Lung (tissue), 12 donors: Measurements from ENCODE around the gene XXYLT1. TPM values are rescaled to one million over a fixed set of nuclear protein-coding genes. Genes with fewer than 3 reads are reported as not detected.

Source experiments
- ATAC-seq: fragments of 200-7000 bp; cut with Tn5 transposase; one replicate; pipeline ENCODE4 v1.9.1; 2020; ENCODE audit warnings: moderate number of reproducible peaks; ENCODE audit not compliant: insufficient read depth, low FRiP score
- DNase-seq, 3 donors: peaks; one replicate each; pipeline ENCODE4 v3.0.0-alpha.2; 2013 to 2017
- H3K27ac ChIP-seq, 2 donors: one replicate each; pipeline ENCODE4 v1.5.1; 2013; ENCODE audit warnings: mild to moderate bottlenecking in 2 of 2, moderate library complexity in 2 of 2, control low read depth in 1 of 2, inconsistent platforms in 1 of 2, low read depth in 1 of 2, low read length in 1 of 2
- H3K27me3 ChIP-seq, 3 donors: one replicate each; pipeline ENCODE4 v1.5.1; 2013; ENCODE audit warnings: low read length in 2 of 3; ENCODE audit not compliant: control insufficient read depth in 3 of 3, insufficient read depth in 3 of 3
- H3K36me3 ChIP-seq, 4 donors: one replicate each; pipeline ENCODE4 v1.5.1; 2013; ENCODE audit warnings: low read length in 4 of 4, mild to moderate bottlenecking in 1 of 4, moderate library complexity in 1 of 4; ENCODE audit not compliant: control insufficient read depth in 4 of 4, insufficient read depth in 4 of 4
- H3K4me1 ChIP-seq, 5 donors: one replicate each; pipeline ENCODE4 v1.5.1; 2013; ENCODE audit warnings: low read length in 5 of 5, mild to moderate bottlenecking in 2 of 5, moderate library complexity in 1 of 5; ENCODE audit not compliant: control insufficient read depth in 5 of 5, insufficient read depth in 5 of 5
- H3K4me3 ChIP-seq: one replicate; pipeline ENCODE4 v1.5.1; 2013; ENCODE audit warnings: mild to moderate bottlenecking, control low read depth, moderate library complexity
- H3K9ac ChIP-seq, 2 donors: one replicate each; pipeline ENCODE4 v1.5.1; 2013; ENCODE audit warnings: low read length in 2 of 2, control low read depth in 1 of 2; ENCODE audit not compliant: insufficient read depth in 1 of 2
- H3K9me3 ChIP-seq, 4 donors: one replicate each; pipeline ENCODE4 v1.5.1; 2013; ENCODE audit warnings: low read length in 3 of 4, mild to moderate bottlenecking in 1 of 4, moderate library complexity in 1 of 4; ENCODE audit not compliant: control insufficient read depth in 4 of 4, insufficient read depth in 3 of 4
- CTCF ChIP-seq: IDR thresholded peaks from 2 replicates; pipeline ENCODE4 v1.5.1; 2012; ENCODE audit warnings: mild to moderate bottlenecking; ENCODE audit errors: control extremely low read depth, extremely low read depth
- WGBS, 2 donors: extraction: QIAGEN DNeasy Blood & Tissue Kit; methylation state at CpG; one replicate each; pipeline ENCODE4 v1.1.7; 2013; 5-methylcytosine and 5-hydroxymethylcytosine counted together
- polyA plus RNA-seq, 2 donors: library from polyadenylated mRNA; stranded (reverse); fragments of 200-250 nt; gene quantifications; one replicate each; pipeline ENCODE4 v1.2.1, GENCODE V29; 2013
- total RNA-seq, 2 donors: library from RNA; depleted of rRNA in 1 of 2; stranded (reverse); fragments of >200 nt in 1 of 2; gene quantifications; one replicate each; pipeline ENCODE4 v1.2.1, GENCODE V29; 2014 to 2021
- donor health status: control.
- donor health status: control.
- donor health status: Bipolar disorder and iron deficiency.
- donor health status: healthy.
- donor health status: DM: yes; HTN: yes; CAD: no.

The XXYLT1 gene
- total and polyA plus RNA-seq, 4 donors, result 4.7 to 15.4 (median 11.4) TPM

- Histone ChIP-seq H3K4me1 (peaks cover 0 to 12% (median 4%) of the 10 kb centered on the region in 5 donors), H3K9ac (no peak overlapping the region), H3K36me3 (peaks cover 0 to 19% (median 12%) of the 10 kb centered on the region in 4 donors), H3K9me3 (no peaks in the 10 kb centered on the region), H3K27ac (no peak overlapping the region), H3K27me3 (no peaks in the 10 kb centered on the region), H3K4me3 (no peak overlapping the region)
- TF ChIP-seq CTCF, result no peak
- 91% methylated on average over 3 of the region's 3 CpGs for WGBS, 2 donors
- ATAC-seq (no peak), DNase-seq (no peak)
These were observed 14.4 kb upstream of the XXYLT1 start for GRCh38 chr3:195285372-195285771.

GRCh38 chr3:195284842-195285241 is 13.9 kb upstream of the XXYLT1 start:
- TF ChIP-seq CTCF, result no peak
- Histone ChIP-seq H3K9me3 (no peaks in the 10 kb centered on the region), H3K36me3 (peaks cover 0 to 14% (median 10%) of the 10 kb centered on the region in 4 donors), H3K27ac (no peak overlapping the region), H3K9ac (no peak overlapping the region), H3K27me3 (no peaks in the 10 kb centered on the region), H3K4me3 (no peak overlapping the region), H3K4me1 (peaks cover 0 to 12% (median 4%) of the 10 kb centered on the region in 5 donors)
- no peak for DNase-seq
- ATAC-seq, result no peak
- WGBS, 2 donors, result 90 to 92% methylated on average over 3 of the region's 3 CpGs

GRCh38 chr3:195282961-195283360 is 12.0 kb upstream of the XXYLT1 start:
- DNase-seq (peak in 2 of 3 donors; percentile 45 to 53), ATAC-seq (no peak)
- Histone ChIP-seq H3K36me3 (peaks cover 0 to 11% (median 9%) of the 10 kb centered on the region in 4 donors), H3K4me1 (peaks cover 0 to 12% (median 4%) of the 10 kb centered on the region in 5 donors), H3K4me3 (no peak overlapping the region), H3K27me3 (no peaks in the 10 kb centered on the region), H3K27ac (no peak overlapping the region), H3K9ac (no peak overlapping the region), H3K9me3 (no peaks in the 10 kb centered on the region)
- TF ChIP-seq CTCF, result no peak
- 70 to 82% methylated on average over 8 of the region's 8 CpGs for WGBS, 2 donors

- 36 to 55% methylated on average over 1 of the region's 1 CpG for WGBS, 2 donors
These were observed 3.5 kb upstream of the XXYLT1 start for GRCh38 chr3:195274259-195274966.

More at GRCh38 chr3:195274259-195274966, 3.5 kb upstream of the XXYLT1 start:
- no peaks in the 10 kb centered on the region for H3K9me3 ChIP-seq
- no peak for TF ChIP-seq CTCF
- H3K36me3 ChIP-seq, result peaks cover 0 to 3% (median 3%) of the 10 kb centered on the region in 4 donors
- no peaks in the 10 kb centered on the region for H3K27me3 ChIP-seq
- no peak for ATAC-seq
- no peak overlapping the region for H3K4me3 ChIP-seq
- H3K27ac ChIP-seq, result no peak overlapping the region
- no peak overlapping the region for H3K9ac ChIP-seq
- no peak for DNase-seq
- peaks cover 0 to 17% (median 4%) of the 10 kb centered on the region in 5 donors for H3K4me1 ChIP-seq
